Measurements from ENCODE around the gene CFAP73.

CFAP73 gene
- total RNA-seq: 0 to 0.39 (median 0.12) reads per million in 9 experiments

DNA sequence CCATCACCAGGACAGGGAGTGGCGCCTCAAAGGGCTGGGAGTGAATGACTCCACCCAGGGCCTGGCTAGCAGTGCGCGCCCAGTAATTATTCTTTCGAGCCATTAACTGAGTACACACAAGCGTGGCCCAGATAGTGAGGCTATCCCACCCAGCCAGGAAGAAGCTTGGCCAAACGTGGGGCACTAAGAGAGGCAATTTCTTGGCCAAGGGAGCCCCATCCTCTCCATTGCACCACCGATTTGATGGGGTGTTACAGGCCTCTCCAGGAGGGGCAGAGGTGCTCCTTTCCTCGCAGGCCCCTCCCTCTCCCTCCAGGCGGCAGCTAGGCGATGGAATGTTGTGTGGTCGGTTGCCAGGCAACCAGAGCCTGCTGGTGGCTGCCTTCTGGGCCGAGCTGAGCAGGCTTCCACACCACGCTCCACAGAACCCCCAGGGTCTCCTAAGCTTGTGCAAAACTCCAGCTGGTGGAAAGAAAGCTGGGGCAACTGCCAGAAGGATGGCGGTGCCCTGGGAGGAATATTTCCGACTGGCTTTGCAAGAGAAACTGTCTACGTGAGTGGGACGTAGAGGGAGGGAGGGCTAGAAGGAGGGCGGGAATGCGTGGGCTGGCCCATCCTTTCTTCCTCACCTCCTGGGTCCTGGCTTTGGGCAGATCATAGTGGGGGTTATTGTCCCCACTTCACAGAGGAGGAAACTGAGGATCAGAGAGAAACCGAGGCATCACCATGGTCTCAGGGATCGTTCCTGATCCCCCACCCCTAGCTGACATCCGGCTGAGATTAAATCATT, at the start of gene CFAP73:
Gene CFAP73 (plus strand): TSS at position 364 of the 790 bp plus-strand sequence. CDS start 134 bp downstream, at position 498.
- Mint-ChIP-seq H3K4me1 (ENCODE audit: low read depth in 2 of 2) (peaks cover 11 to 13% of the 10 kb centered on the region in 2 donors), H3K9me3 (peaks cover 0 to 2% of the 10 kb centered on the region in 2 donors), H3K4me3 (no peak within 1 kb of the TSS), H3K36me3 (ENCODE audit: insufficient read depth) (no peaks in the 10 kb centered on the region), H3K27me3 (peaks cover 21 to 25% of the 10 kb centered on the region in 2 donors), H3K27ac (no peak within 1 kb of the TSS)
- DNase-seq (no peak), ATAC-seq (replicated peaks) (no peak)

DNA sequence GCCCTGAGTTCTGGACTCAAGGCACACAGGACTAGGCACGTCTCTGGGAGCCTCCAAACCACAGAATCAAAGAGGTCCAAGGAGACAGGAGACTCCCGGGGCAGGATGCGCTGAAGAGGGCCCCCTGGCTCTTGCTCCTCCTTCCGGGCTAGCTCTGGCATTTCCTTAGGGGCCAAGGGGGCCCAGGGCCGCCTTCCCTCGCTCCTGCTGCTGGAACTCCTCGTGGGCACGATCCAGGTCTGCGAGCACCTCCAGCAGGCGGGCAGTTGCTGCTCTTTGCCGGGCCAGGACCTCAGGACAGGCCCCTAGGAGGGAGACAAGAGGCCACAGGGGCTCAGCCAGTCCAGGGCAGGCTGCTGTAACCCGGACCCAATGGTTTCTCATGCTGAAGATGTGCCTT, 49.8 kb upstream of the CFAP73 start:
- Mint-ChIP-seq H3K4me3 (no peak overlapping the region), H3K9me3 (no peaks in the 10 kb centered on the region), H3K27ac (no peak overlapping the region), H3K4me1 (ENCODE audit: low read depth in 2 of 2) (peaks cover 13 to 22% of the 10 kb centered on the region in 2 donors), H3K27me3 (no peaks in the 10 kb centered on the region), H3K36me3 (ENCODE audit: insufficient read depth) (peaks cover 16% of the 10 kb centered on the region)
- DNase-seq (no peak), ATAC-seq (replicated peaks) (no peak)

DNA sequence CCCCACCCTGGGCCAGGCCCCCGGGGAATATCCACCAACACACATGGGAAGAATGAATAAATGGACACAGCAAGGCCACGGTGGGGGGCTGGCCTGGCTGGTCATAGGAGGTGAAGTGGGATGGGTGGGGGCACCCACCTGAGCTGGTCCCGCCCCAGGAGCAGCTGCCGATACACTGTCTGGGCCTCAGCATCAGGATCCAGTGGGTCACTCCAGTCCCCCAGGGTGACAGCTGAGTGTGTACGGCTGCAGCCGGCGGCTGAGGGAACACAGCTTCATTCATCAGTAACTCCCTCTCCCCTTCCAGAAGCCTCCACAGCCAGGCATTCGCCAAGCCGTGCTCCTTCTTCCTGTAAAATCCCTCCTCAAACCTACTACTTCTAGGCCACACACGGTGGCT, 47.8 kb upstream of the CFAP73 start:
- Mint-ChIP-seq H3K27me3 (no peaks in the 10 kb centered on the region), H3K36me3 (ENCODE audit: insufficient read depth) (peaks cover 12% of the 10 kb centered on the region), H3K4me1 (ENCODE audit: low read depth in 2 of 2) (peaks cover 8 to 18% of the 10 kb centered on the region in 2 donors), H3K9me3 (no peaks in the 10 kb centered on the region), H3K4me3 (no peak overlapping the region), H3K27ac (no peak overlapping the region)
- no peak for DNase-seq
- ATAC-seq (replicated peaks): no peak

DNA sequence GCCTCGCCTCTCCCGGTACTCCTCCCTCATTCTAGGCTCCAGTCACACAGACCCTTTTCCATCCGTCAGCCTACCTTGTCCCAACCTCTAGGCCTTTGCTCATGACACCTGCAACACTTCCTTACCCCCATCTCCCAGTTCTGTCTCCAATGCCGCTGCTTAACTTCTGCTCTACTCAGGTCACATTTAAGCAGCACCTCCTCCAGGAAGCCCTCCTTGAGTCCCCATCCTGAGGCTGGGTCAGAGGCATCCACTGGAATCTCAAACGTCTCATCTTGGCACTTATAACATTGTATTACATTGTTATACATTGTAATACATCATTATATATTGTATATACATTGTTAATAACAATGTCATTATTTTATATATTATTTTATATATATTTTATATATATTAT, 46.7 kb upstream of the CFAP73 start:
- no peaks in the 10 kb centered on the region for H3K9me3 Mint-ChIP-seq
- no peak overlapping the region for H3K27ac Mint-ChIP-seq
- H3K27me3 Mint-ChIP-seq: no peaks in the 10 kb centered on the region
- no peak overlapping the region for H3K4me3 Mint-ChIP-seq
- peaks cover 8 to 21% of the 10 kb centered on the region in 2 donors for H3K4me1 Mint-ChIP-seq (ENCODE audit: low read depth in 2 of 2)
- DNase-seq (no peak), ATAC-seq (replicated peaks) (no peak)
- peaks cover 9% of the 10 kb centered on the region for H3K36me3 Mint-ChIP-seq (ENCODE audit: insufficient read depth)

DNA sequence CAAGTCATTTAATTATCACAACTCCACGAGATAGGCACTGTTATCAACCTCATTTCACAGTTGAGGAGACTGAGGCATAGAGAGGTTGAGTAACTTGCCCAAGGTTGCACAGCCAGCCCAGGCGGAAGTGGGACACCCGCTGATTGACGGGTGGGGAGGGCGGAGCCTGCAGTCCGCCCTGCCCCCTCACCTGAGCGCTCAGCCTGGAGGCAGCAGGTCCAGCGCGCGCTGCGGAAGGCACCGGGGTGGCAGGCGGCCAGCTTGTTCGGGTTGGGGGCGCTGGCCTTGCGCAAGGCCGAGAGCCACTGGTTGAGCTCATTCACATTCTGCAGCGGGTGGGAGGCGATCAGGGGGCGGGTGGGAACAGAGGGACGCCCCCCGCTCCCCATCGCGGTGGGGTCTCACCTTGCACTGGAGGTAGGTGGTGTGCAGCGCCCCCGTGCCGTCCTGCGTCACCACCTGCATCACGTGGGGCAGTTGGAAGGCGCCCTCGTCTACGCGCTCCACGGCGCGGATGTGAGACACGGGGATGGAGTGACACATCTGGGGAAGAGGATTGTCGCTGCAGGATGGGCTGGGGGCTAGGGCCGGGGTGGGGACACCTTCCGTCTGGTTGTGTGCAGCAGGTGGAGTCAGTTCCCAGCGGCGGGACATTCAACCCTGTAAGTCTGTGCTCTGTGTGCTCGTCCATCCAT, 45.6 kb upstream of the CFAP73 start:
- Mint-ChIP-seq H3K27me3 (no peaks in the 10 kb centered on the region), H3K4me1 (ENCODE audit: low read depth in 2 of 2) (peaks cover 5 to 12% of the 10 kb centered on the region in 2 donors), H3K4me3 (peak overlapping the region; percentile 74 to 79), H3K9me3 (no peaks in the 10 kb centered on the region), H3K36me3 (ENCODE audit: insufficient read depth) (peaks cover 6% of the 10 kb centered on the region), H3K27ac (peak overlapping the region in 1 of 2 donors; percentile 72)
- ATAC-seq (replicated peaks): peak; percentile 89
- peak; percentile 46 to 54 (median 53) for DNase-seq

DNA sequence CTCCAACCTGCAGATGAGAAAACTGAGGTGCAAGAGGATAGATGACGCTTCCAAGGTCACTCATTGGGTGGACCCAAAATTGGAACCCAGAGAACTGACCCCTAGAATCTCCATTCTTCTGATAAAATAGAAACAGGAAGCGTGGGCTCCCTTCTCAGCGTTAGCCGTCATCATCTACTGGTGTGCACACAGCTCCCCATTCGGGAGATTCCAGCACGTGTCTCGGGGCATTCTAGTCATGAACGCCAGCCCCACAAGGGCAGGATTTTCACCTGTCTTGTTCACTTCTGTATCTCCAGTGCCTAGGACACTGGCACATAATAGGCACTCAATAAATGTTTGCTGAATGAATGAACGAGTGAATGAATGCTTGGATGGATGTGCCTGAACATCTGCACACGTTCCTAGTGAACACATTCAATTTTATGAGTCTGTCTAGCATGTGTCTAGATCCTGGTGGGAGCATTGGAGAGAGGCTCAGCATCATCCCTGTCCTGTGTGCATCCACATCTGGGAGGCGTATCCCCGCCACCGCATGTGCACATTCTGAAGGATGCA, 44.5 kb upstream of the CFAP73 start:
- Mint-ChIP-seq H3K27me3 (no peaks in the 10 kb centered on the region), H3K36me3 (ENCODE audit: insufficient read depth) (peaks cover 3% of the 10 kb centered on the region), H3K27ac (no peak overlapping the region), H3K9me3 (no peaks in the 10 kb centered on the region), H3K4me3 (peak overlapping the region; percentile 27 to 74), H3K4me1 (ENCODE audit: low read depth in 2 of 2) (peaks cover 12 to 22% of the 10 kb centered on the region in 2 donors)
- ATAC-seq (replicated peaks) (no peak), DNase-seq (no peak)

DNA sequence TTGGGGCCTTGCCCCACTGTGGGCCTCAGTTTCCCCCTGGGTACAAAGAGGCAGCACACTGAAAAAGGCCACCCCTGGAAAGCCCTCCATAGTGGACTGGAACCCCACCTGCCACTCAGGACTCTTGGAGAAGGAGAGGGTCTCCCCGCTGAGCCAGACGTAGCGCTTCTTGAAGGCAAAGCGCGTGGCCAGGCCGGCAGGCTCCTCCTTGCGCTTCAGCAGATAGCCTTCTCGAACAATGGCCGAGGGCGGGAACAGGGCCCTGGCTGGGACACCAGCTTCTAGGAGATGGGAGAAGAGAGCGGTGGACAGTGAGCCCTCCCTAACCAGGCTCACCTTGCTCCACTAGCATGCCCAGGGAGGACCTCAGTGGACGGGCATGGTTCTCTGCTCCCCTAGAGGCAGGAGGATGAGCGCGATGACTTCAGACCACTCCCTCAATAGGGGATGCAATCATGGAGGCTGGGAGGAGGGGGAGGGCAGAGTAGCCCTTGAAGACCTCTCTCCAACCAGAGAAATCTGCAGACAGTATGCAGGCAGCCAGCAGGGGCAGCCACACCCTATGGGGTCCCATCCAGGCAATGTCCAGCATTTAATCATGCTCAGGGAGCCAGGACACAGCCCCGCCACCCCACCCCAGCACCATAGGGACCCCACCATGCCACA, 43.8 kb upstream of the CFAP73 start:
- Mint-ChIP-seq H3K27me3 (no peaks in the 10 kb centered on the region), H3K36me3 (ENCODE audit: insufficient read depth) (peaks cover 3% of the 10 kb centered on the region), H3K27ac (no peak overlapping the region), H3K4me3 (no peak overlapping the region), H3K9me3 (no peaks in the 10 kb centered on the region), H3K4me1 (ENCODE audit: low read depth in 2 of 2) (peaks cover 16 to 28% of the 10 kb centered on the region in 2 donors)
- DNase-seq: no peak
- no peak for ATAC-seq (replicated peaks)

DNA sequence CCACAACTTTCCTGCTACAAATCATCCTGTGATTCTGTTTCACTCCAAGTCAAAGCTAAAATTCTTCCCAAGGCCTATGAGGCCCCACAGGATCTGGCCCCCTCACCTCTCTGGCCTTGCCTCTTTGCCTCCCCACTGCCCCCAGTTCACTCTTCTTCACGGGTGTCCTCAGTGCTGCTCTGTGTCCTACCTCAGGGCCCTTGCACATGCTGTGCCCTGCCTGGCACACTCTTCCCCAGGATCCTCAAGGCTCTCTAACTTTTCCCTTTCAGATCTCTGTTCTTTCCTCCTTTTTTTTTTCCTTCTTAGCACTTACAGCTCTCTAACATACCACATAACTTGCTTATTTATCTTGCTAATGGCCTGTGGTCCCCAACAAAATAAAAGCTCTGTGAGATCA, 43.2 kb upstream of the CFAP73 start:
- H3K27me3 Mint-ChIP-seq: no peaks in the 10 kb centered on the region
- ATAC-seq (replicated peaks): no peak
- DNase-seq: no peak
- no peak overlapping the region for H3K4me3 Mint-ChIP-seq
- H3K27ac Mint-ChIP-seq: no peak overlapping the region
- no peaks in the 10 kb centered on the region for H3K9me3 Mint-ChIP-seq
- H3K4me1 Mint-ChIP-seq (ENCODE audit: low read depth in 2 of 2): peaks cover 16 to 33% of the 10 kb centered on the region in 2 donors
- H3K36me3 Mint-ChIP-seq (ENCODE audit: insufficient read depth): peaks cover 3% of the 10 kb centered on the region

DNA sequence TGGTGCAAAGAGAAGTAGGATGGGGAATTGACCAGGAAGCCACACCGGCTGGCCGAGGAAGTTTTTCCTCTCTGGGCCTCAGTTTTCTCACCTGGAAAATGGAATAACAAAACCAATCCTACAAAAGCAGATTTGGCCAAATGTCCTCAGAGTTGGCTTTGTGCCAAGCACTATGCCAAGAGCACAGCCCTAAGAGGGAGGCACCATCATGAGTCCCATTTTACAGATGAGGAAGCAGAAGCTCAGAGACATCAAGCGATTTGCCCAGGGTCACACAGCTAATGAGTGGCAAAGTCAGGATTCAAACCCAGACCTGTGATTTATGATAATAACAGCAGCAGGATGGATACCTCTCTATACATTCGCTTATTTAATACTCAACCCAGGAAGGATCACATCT, 41.2 kb upstream of the CFAP73 start:
- Mint-ChIP-seq H3K27me3 (peaks cover 0 to 11% of the 10 kb centered on the region in 2 donors), H3K4me3 (no peak overlapping the region), H3K4me1 (ENCODE audit: low read depth in 2 of 2) (peaks cover 16 to 33% of the 10 kb centered on the region in 2 donors), H3K36me3 (ENCODE audit: insufficient read depth) (peaks cover 3% of the 10 kb centered on the region), H3K27ac (no peak overlapping the region), H3K9me3 (no peaks in the 10 kb centered on the region)
- DNase-seq (no peak), ATAC-seq (replicated peaks) (no peak)

DNA sequence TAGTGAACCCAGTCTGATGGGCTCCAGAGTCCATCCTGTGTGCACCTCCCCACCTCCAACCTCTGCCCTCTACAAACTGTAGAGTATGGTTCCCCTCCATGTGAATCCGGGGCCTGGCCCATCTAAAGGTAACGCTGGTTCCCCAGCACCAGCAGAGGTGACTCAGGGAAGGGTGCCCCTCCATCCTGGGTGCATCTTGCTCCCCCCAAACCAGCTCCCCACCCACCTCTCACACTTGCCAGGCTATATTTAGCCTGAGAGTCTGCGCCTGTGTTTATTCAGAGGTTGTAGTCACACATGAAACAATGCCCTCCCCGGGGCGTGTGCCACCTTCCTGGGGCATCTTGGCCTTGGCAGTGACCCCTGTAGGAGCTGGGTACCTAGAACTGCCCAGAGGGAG, 40.2 kb upstream of the CFAP73 start:
- Mint-ChIP-seq H3K9me3 (no peaks in the 10 kb centered on the region), H3K4me1 (ENCODE audit: low read depth in 2 of 2) (peaks cover 12 to 29% of the 10 kb centered on the region in 2 donors), H3K4me3 (peak overlapping the region in 1 of 2 donors; percentile 47), H3K27me3 (peaks cover 0 to 18% of the 10 kb centered on the region in 2 donors), H3K27ac (peak overlapping the region; percentile 84 to 93), H3K36me3 (ENCODE audit: insufficient read depth) (peaks cover 2% of the 10 kb centered on the region)
- DNase-seq (no peak), ATAC-seq (replicated peaks) (no peak)

DNA sequence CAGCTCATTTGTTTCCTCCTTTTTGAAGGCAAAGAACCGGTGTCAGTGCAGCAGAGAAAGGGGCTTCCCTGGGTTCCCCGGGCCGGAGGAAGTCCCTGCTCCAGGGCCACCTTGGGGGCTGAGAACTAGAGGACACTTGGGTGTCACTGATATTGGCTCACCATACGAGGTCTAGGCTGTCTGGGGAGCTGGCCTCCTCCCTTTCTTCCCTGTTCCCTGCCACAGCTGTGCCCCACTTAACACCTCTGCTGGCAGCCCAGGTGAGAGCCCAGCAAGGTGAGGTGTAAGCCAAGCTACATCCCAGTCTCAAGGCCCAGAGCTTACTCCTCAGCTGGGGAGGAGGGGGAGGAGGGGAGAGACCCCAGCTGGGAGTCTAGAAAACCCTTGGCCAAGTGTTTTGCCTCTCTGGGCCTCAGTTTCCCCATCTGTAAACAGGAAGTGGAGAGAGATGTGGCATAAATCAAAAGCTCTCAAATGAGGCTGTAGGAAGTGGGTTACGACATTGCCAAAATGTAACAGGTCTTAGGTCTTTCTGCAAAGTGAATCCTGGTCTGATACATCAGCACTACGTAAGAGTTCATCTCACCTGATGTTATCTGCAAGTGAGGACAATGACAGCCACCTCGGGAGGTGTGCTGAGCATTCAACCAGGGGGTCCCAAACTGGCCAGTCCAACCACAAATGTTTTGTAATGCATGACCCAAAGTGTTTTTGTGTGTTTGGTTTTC, 39.5 kb upstream of the CFAP73 start:
- Mint-ChIP-seq H3K4me1 (ENCODE audit: low read depth in 2 of 2) (peaks cover 12 to 29% of the 10 kb centered on the region in 2 donors), H3K36me3 (ENCODE audit: insufficient read depth) (peaks cover 2% of the 10 kb centered on the region), H3K27me3 (peaks cover 0 to 18% of the 10 kb centered on the region in 2 donors), H3K4me3 (peak overlapping the region in 1 of 2 donors; percentile 47), H3K9me3 (no peaks in the 10 kb centered on the region), H3K27ac (peak overlapping the region; percentile 84 to 93)
- ATAC-seq (replicated peaks) (peak; percentile 83), DNase-seq (peak in 2 of 3 experiments; percentile 26 to 30)

DNA sequence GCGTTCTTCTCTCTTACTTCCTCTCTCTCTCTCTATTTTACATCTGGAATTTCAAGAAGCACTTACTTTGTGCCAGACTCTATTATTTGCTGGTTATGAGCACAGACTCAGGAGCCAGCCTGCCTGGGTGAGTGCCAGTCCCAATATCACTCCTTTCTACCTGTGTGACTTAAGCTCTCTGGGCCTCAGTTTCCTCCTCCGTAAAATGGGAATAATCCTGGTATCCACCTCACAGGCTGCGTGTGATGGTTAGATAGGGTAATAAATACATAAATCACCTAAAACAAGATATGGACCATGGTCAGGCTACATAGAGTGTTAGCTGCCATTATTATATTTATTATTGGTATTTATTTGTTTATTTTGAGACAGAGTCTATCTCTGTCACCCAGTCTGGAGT, 38.3 kb upstream of the CFAP73 start:
- H3K4me1 Mint-ChIP-seq (ENCODE audit: low read depth in 2 of 2): peaks cover 12 to 29% of the 10 kb centered on the region in 2 donors
- H3K27me3 Mint-ChIP-seq: peaks cover 0 to 18% of the 10 kb centered on the region in 2 donors
- H3K9me3 Mint-ChIP-seq: no peaks in the 10 kb centered on the region
- peaks cover 2% of the 10 kb centered on the region for H3K36me3 Mint-ChIP-seq (ENCODE audit: insufficient read depth)
- no peak for DNase-seq
- H3K4me3 Mint-ChIP-seq: no peak overlapping the region
- H3K27ac Mint-ChIP-seq: no peak overlapping the region
- ATAC-seq (replicated peaks): no peak

Data from effector memory CD8-positive, alpha-beta T cell (primary cell).